Lower lobe of right lung (tissue), 2 donors: ENCODE measurements around the gene GALNT17. TPM values are rescaled to one million over a fixed set of nuclear protein-coding genes. Genes with fewer than 3 reads are reported as not detected.
A peak's percentile ranks its signal among the peaks of the same experiment; 100 is the strongest.

Experiments used
- ATAC-seq, 2 donors: fragments of 200-7000 bp; cut with Tn5 transposase; one replicate each; pipeline ENCODE4 v1.9.1; 2020 to 2022; ENCODE audit warnings: mild to moderate bottlenecking in 2 of 2, moderate library complexity in 2 of 2
- DNase-seq: peaks from one replicate; pipeline ENCODE4 v3.0.0-alpha.2; 2020
- H3K27ac ChIP-seq: fragments of 200-600 bp; one replicate; pipeline ENCODE4 v1.8.0; 2022
- H3K27me3 ChIP-seq: fragments of 200-600 bp; one replicate; pipeline ENCODE4 v1.8.0; 2022; ENCODE audit warnings: low read depth
- H3K36me3 ChIP-seq: fragments of 200-600 bp; one replicate; pipeline ENCODE4 v1.8.0; 2022; ENCODE audit warnings: mild to moderate bottlenecking
- H3K4me1 ChIP-seq: fragments of 200-600 bp; one replicate; pipeline ENCODE4 v1.8.0; 2022
- H3K4me3 ChIP-seq: fragments of 200-600 bp; one replicate; pipeline ENCODE4 v1.8.0; 2022; ENCODE audit warnings: mild to moderate bottlenecking
- H3K9me3 ChIP-seq: fragments of 200-600 bp; one replicate; pipeline ENCODE4 v1.8.0; 2022
- intact Hi-C: fragments of 100-400 bp; cut with DNase I; formaldehyde crosslinking; loops from one replicate; pipeline ENCODE4 v1.11.0; 2022
- total RNA-seq: library from RNA; stranded (reverse); fragmentation: NEBNext Ultra II Directional; extraction: Animal tissue kit (Norgen Biotek cat#: 25700); gene quantifications from one replicate; pipeline ENCODE4 v1.2.1, GENCODE V29; 2021
- TF ChIP-seq, protein P1 (sequence below): fragments of 200-600 bp; IDR thresholded peaks from one replicate; pipeline ENCODE4 v1.8.0; 2022; ENCODE audit warnings: antibody characterized with exemption, mild to moderate bottlenecking
- donor health status: DM: no; HTN: yes; CAD: no; lungs with severe emphysema.

The GALNT17 gene
- total RNA-seq, 1 donor from 2014 or later, result 6.6 TPM

DNA sequence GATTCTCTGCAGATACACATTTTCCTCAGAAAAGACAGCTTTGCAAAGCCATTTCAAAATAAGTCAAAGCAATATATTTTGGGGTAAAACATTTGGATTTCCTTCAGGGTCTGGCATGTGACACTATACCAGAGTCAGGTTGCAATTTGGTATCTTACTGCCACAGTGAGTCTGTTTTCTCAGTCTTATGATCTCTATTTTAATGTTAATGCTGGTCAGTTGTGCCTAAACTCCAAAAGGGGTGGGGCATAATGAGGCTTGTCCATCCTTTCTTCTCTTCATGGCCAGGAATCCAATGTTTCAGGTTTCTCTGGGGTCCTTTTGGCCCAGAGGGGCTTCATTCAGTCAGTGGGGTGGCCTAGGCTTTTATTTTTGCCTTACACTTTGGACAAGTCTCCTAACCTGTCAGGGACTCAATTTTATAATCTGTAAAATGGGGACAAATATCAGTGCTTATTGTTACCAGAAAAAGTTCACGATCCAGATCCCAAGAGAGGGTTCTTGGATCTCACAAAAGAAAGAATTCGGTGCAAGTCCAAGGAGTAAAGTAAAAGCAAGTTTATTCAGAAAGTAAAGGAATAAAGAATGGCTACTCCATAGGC lies 341.5 kb downstream of the GALNT17 start:
- no peak overlapping the region for H3K27ac ChIP-seq

DNA sequence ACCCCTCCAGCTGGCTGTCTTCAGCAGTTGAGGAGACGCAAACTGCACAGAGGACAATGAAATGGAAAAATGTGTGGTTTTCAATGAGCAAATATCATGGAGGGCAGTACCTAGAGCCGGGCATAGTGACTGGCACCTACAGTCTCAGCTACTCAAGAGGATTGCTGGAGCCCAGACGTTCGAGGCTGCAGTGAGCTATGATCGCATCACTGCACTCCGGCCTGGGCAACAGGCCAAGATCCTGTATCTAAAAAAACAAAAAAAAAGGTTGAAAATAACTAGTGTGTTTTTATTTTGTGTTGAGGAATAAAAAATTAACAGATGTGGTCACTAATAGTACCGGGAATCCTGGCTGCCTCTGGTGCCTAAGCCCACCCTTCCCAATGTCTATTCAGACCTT lies 345.5 kb downstream of the GALNT17 start:
- Histone ChIP-seq H3K36me3 (no peaks in the 10 kb centered on the region), H3K4me1 (no peaks in the 10 kb centered on the region), H3K27me3 (no peaks in the 10 kb centered on the region), H3K4me3 (no peak overlapping the region), H3K27ac (no peak overlapping the region), H3K9me3 (no peaks in the 10 kb centered on the region)
- DNase-seq (no peak), ATAC-seq (no peak)
- intact Hi-C loops, result no loop called here
- TF ChIP-seq, protein P1, sequence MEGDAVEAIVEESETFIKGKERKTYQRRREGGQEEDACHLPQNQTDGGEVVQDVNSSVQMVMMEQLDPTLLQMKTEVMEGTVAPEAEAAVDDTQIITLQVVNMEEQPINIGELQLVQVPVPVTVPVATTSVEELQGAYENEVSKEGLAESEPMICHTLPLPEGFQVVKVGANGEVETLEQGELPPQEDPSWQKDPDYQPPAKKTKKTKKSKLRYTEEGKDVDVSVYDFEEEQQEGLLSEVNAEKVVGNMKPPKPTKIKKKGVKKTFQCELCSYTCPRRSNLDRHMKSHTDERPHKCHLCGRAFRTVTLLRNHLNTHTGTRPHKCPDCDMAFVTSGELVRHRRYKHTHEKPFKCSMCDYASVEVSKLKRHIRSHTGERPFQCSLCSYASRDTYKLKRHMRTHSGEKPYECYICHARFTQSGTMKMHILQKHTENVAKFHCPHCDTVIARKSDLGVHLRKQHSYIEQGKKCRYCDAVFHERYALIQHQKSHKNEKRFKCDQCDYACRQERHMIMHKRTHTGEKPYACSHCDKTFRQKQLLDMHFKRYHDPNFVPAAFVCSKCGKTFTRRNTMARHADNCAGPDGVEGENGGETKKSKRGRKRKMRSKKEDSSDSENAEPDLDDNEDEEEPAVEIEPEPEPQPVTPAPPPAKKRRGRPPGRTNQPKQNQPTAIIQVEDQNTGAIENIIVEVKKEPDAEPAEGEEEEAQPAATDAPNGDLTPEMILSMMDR, result no peak

More for the DNA sequence above, 341.5 kb downstream of the GALNT17 start:
- H3K27me3 ChIP-seq, result no peaks in the 10 kb centered on the region
- no peaks in the 10 kb centered on the region for H3K36me3 ChIP-seq
- H3K9me3 ChIP-seq, result no peaks in the 10 kb centered on the region
- H3K4me3 ChIP-seq, result no peak overlapping the region
- intact Hi-C loops, result no loop called here
- no peaks in the 10 kb centered on the region for H3K4me1 ChIP-seq
- no peak for DNase-seq
- TF ChIP-seq, protein P1, result no peak
- no peak for ATAC-seq

DNA sequence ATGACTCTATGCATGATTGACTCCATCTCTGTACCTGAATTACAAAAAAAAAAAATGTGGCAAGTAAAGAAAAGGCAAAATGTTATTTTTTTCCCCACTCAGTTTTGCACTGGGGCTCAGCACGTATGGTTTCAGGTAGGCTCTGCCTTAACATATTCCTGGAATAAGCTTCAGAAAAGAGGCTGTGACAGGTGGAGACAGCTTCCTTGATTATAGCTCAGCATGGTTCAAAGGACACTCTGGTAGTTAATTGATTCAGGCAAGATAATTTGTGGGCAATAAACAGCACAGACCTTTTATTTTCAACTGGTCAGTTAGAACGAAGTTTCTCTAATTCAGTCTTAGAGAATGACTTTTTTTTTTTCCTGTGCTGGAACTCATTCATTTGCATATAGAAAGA lies 347.3 kb downstream of the GALNT17 start:
- ATAC-seq (no peak), DNase-seq (no peak)
- no peak overlapping the region for H3K4me3 ChIP-seq
- H3K4me1 ChIP-seq, result no peaks in the 10 kb centered on the region
- TF ChIP-seq, protein P1, result no peak
- no peaks in the 10 kb centered on the region for H3K27me3 ChIP-seq
- no peak overlapping the region for H3K27ac ChIP-seq
- no peaks in the 10 kb centered on the region for H3K9me3 ChIP-seq
- intact Hi-C loops, result no loop called here
- no peaks in the 10 kb centered on the region for H3K36me3 ChIP-seq

DNA sequence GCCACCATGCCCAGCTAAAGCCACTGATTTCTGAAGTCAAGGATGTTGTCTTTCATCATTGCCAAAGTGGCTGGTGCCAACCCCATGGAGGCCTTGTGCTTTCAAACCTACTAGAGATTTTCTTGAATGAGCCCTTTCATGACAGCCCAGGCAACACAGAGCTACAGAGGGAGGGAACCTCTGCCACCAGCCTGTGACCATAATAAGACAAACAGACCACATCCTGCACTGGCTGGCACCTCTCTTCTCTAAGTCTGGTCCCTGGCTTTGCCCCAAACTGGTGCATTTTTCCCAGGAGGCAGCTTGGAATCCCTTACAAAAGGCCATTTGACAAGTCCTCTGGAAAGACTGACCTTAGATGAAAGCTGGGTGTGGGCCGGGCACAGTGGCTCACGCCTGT lies 348.8 kb downstream of the GALNT17 start:
- ATAC-seq (no peak), DNase-seq (no peak)
- Histone ChIP-seq H3K27ac (no peak overlapping the region), H3K27me3 (no peaks in the 10 kb centered on the region), H3K36me3 (no peaks in the 10 kb centered on the region), H3K9me3 (no peaks in the 10 kb centered on the region), H3K4me1 (no peaks in the 10 kb centered on the region), H3K4me3 (no peak overlapping the region)
- intact Hi-C loops, result no loop called here
- TF ChIP-seq, protein P1, result no peak

DNA sequence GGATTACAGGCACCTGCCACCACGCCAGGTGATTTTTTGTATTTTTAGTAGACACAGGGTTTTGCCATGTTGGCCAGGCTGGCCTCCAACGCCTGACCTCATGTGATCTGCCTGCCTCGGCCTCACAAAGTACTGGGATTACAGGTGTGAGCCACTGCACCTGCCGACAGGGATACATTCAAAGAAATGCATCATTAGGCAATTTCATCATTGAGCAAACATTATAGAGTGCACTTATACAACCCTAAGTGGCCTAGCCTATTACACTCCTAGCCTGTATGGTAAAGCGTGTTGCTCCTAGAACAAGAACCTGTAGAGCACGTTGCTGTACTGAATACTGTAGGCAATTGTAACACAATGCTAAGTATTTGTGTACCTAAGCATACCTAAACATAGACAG lies 350.3 kb downstream of the GALNT17 start:
- Histone ChIP-seq H3K27ac (no peak overlapping the region), H3K4me1 (no peaks in the 10 kb centered on the region), H3K36me3 (no peaks in the 10 kb centered on the region), H3K4me3 (no peak overlapping the region), H3K27me3 (no peaks in the 10 kb centered on the region), H3K9me3 (no peaks in the 10 kb centered on the region)
- ATAC-seq, result peak; percentile 92 to 93
- peak; percentile 58 for DNase-seq
- TF ChIP-seq, protein P1, result no peak
- intact Hi-C loops, result no loop called here
